H7 (cell line): Measurements from ENCODE around the gene RLBP1. TPM values are rescaled to one million over a fixed set of nuclear protein-coding genes. Genes with fewer than 3 reads are reported as not detected.

Experiments used
- DNase-seq: peaks from one replicate; pipeline ENCODE4 v3.0.0; 2012
- H3K27me3 ChIP-seq: 2 replicates; pipeline ENCODE4 v1.6.0; 2011; ENCODE audit warnings: mild to moderate bottlenecking, low read length; ENCODE audit not compliant: control insufficient read depth, insufficient read depth
- H3K36me3 ChIP-seq: replicated peaks from 2 replicates; pipeline ENCODE4 v1.5.1; 2011; ENCODE audit warnings: low read length; ENCODE audit not compliant: control insufficient read depth, insufficient read depth
- H3K4me3 ChIP-seq: 2 replicates; pipeline ENCODE4 v1.5.1; 2011; ENCODE audit warnings: low read depth, mild to moderate bottlenecking, control low read depth, low read length, moderate library complexity; ENCODE audit not compliant: insufficient read depth
- total RNA-seq: library from RNA; depleted of rRNA; stranded (reverse); fragments of >200 nt; shearing (Covaris generic); gene quantifications from 2 replicates; pipeline ENCODE4 v1.2.3, GENCODE V29; 2014

Gene RLBP1
- total RNA-seq, 1 experiment from 2014 or later, result not detected

GRCh38 chr15:89177633-89178306 lies 43.6 kb downstream of the RLBP1 start:
- Histone ChIP-seq H3K27me3 (no peaks in the 10 kb centered on the region), H3K36me3 (no peaks in the 10 kb centered on the region), H3K4me3 (no peak overlapping the region)
- peak; percentile 67 for DNase-seq

- no peaks in the 10 kb centered on the region for H3K36me3 ChIP-seq
- no peaks in the 10 kb centered on the region for H3K27me3 ChIP-seq
- H3K4me3 ChIP-seq, result no peak overlapping the region
- no peak for DNase-seq
Measured at GRCh38 chr15:89177116-89177515, 44.3 kb downstream of the RLBP1 start.

DNA sequence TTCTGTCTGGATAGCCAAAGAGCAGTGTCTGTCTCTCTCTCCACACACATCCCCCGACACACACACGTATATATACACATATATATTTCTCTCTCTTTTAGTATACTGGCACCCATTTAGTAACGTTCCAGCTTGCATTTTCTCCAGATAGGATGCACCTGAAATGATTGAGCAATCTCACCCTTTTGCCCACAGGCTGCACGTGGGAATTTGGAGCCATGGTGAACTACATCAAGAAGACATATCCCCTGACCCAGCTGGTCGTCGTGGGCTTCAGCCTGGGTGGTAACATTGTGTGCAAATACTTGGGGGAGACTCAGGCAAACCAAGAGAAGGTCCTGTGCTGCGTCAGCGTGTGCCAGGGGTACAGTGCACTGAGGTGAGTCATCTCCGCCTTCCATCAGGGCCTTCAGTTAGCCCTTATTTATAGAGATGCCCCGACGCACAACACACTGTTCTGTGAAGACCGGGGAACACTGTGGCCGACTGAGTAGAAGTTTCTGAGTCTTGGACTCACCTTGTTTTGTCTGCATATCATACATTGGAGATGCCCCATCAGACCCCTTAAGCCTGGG lies 45.7 kb downstream of the RLBP1 start:
- no peak for DNase-seq
- no peaks in the 10 kb centered on the region for H3K36me3 ChIP-seq
- no peaks in the 10 kb centered on the region for H3K27me3 ChIP-seq
- H3K4me3 ChIP-seq, result no peak overlapping the region

- no peak for DNase-seq
- Histone ChIP-seq H3K4me3 (no peak overlapping the region), H3K36me3 (no peaks in the 10 kb centered on the region), H3K27me3 (no peaks in the 10 kb centered on the region)
Measured at GRCh38 chr15:89174476-89174875, 46.9 kb downstream of the RLBP1 start.

DNA sequence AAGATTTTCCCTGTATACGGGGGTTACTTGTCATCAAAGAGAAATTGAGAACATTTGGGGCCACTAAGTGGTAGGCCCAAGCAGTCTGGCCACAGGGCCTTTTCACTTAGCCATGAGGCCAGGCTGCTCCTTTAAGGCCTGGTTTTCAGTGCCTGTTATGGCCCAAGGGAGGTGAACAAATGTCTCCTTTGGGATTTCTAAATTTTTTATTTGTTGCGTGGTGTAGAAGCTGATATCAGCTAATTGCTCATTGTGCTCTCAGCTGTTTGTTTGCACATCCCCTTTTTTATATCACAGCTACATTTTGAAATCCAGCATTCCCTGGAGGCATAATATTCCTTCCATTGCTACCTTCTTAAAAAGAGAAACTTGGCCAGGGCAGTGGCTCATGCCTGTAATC lies 48.5 kb downstream of the RLBP1 start:
- DNase-seq, result no peak
- Histone ChIP-seq H3K36me3 (no peaks in the 10 kb centered on the region), H3K27me3 (no peaks in the 10 kb centered on the region), H3K4me3 (no peak overlapping the region)

- DNase-seq, result peak; percentile 74
- H3K4me3 ChIP-seq, result no peak overlapping the region
- no peaks in the 10 kb centered on the region for H3K27me3 ChIP-seq
- H3K36me3 ChIP-seq, result no peaks in the 10 kb centered on the region
Measured at GRCh38 chr15:89171136-89172072, 50.0 kb downstream of the RLBP1 start.

DNA sequence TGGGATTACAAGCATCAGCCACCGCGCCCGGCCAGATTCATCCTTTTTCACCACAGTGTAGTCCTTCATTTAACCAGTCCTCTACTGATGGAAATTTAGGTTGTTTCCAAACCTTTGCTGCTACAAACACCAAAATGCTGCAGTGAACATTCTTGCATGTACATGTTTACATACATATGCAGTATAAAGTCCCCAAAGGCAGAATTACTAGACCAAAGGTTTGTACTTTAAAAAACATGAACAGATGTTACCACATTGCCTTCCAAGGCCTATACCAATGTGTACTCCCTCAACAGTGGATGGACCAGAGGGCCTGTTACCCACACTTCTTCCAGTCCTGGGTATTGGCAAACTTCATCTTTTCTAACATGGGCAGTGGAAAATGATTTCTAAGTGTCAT lies 51.0 kb downstream of the RLBP1 start:
- Histone ChIP-seq H3K36me3 (no peaks in the 10 kb centered on the region), H3K4me3 (no peak overlapping the region), H3K27me3 (no peaks in the 10 kb centered on the region)
- no peak for DNase-seq

GRCh38 chr15:89168316-89168833 lies 53.0 kb downstream of the RLBP1 start:
- Histone ChIP-seq H3K27me3 (no peaks in the 10 kb centered on the region), H3K36me3 (no peaks in the 10 kb centered on the region), H3K4me3 (no peak overlapping the region)
- no peak for DNase-seq

DNA sequence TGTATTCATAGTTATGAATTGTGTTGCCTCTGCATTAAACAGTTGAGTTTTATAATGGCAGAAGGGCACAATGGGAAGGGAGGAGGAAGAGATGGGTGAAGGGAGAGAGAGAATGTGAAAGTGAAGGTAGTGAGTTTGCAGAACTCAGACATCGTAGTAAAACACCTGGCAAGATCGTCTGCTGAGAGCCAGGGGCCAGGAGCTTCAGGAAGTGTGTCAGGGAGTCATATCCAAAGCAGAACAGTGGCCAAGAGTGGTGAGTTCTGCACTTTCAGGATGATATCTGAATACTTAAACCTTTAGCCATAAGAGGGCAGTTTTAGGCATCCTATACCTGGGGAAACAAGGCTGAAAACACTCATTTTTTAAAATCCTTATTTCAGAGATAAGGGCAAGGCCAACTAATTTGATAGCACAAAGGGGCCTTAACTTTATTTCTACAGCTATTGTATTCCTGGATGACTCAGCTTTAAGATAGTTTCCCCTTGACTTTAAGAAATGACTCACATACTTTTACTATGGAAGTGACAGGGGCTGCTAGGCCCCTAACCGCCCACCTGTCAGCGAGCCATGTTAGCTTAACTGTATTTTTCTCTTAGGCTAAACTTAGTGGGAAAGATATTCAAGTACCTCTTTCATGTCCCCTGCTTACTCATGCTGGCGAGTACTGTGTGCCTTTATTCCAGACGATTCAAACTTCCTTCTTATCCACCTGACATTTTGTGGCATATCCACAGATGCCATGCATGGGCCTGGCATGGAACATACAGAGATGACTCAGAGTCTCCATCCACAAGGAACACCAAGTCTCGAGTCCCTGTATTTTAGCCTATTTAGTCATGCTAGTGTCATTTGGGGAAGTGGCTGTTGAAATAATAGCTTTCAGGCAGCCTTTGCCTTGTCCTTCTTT lies 53.9 kb downstream of the RLBP1 start:
- H3K36me3 ChIP-seq, result no peaks in the 10 kb centered on the region
- DNase-seq, result no peak
- H3K27me3 ChIP-seq, result no peaks in the 10 kb centered on the region
- no peak overlapping the region for H3K4me3 ChIP-seq

GRCh38 chr15:89165677-89166076 lies 55.7 kb downstream of the RLBP1 start:
- no peak for DNase-seq
- H3K4me3 ChIP-seq, result no peak overlapping the region
- no peaks in the 10 kb centered on the region for H3K36me3 ChIP-seq
- no peaks in the 10 kb centered on the region for H3K27me3 ChIP-seq

DNA sequence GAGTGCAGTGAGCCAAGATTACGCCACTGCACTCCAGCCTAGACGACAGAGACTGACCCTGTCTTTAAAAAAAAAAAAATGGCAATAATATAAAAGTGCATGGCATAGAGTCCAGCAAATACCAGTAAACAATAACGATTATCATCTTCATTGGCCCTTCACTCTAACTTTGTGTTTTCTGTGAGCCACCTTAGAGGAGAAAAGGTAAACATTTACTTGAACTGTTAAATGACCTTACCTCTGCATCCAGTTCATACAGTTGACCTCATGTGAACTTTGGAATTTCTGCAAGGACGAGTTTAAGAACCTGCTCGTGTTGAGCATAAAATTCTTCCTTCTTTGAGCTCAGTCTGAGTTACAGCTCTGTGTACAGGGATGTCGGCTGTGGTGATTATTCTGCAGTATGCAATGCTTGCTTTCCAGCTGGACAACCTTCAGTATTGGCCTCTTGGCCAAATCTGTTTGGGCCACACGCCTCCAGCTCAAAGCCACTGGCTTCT lies 56.6 kb downstream of the RLBP1 start:
- no peak overlapping the region for H3K4me3 ChIP-seq
- no peaks in the 10 kb centered on the region for H3K36me3 ChIP-seq
- no peaks in the 10 kb centered on the region for H3K27me3 ChIP-seq
- DNase-seq, result no peak

- Histone ChIP-seq H3K27me3 (no peaks in the 10 kb centered on the region), H3K36me3 (no peaks in the 10 kb centered on the region), H3K4me3 (no peak overlapping the region)
- no peak for DNase-seq
Measured at GRCh38 chr15:89163271-89164055, 57.9 kb downstream of the RLBP1 start.

DNA sequence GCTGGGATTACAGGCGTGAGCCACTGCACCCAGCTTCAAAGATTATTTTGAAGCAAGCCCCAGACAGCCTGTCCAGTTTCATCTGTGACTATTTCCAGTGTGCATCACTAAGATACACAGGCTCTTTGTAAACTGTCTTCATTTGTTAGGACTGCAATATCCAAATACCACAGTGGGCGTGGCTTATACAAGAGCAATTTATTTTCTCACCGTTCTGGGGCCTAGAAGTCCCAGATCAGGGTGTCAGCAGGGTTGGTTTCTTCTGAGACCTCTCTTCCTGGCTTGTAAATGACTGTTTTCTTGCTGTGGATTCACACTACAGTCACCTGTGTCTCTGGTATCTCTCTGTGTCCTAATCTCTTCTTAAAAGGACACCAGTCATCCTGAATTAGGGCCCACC lies 59.7 kb downstream of the RLBP1 start:
- DNase-seq, result no peak
- H3K27me3 ChIP-seq, result no peaks in the 10 kb centered on the region
- no peaks in the 10 kb centered on the region; the same call in none of the 2 replicates for H3K36me3 ChIP-seq
- no peak overlapping the region for H3K4me3 ChIP-seq
